ENCODE results near the gene PTH1R. TPM values are rescaled to one million over a fixed set of nuclear protein-coding genes. Genes with fewer than 3 reads are reported as not detected.

Gene PTH1R
- total RNA-seq, 1 experiment from 2014 or later, result 0.32 TPM

GRCh38 chr3:46913644-46914043, 36.1 kb downstream of the PTH1R start:
- H3K4me2 ChIP-seq (ENCODE audit: low read length), result no peak overlapping the region
- no peak for ATAC-seq
- intact Hi-C loops (cut with micrococcal nuclease), result no loop called here
- H3K9me3 ChIP-seq (ENCODE audit: control insufficient read depth in 1 of 2, insufficient read depth in 1 of 2, low read depth in 1 of 2, low read length in 2 of 2), result no peaks in the 10 kb centered on the region
- H3K4me1 ChIP-seq (ENCODE audit: control insufficient read depth in 1 of 2, insufficient read depth in 2 of 2, low read length in 2 of 2), result peaks cover 3 to 17% of the 10 kb centered on the region in 2 experiments; a peak in 3 of 4 replicates
- no peaks in the 10 kb centered on the region for H3K9me2 ChIP-seq (ENCODE audit: insufficient read depth)
- TF ChIP-seq CEBPB (IDR thresholded peaks at IDR 0.05; ENCODE audit: low read depth) (no peak), RAD21 (IDR thresholded peaks at IDR 0.05; ENCODE audit: low read depth) (no peak), TCF7L2 (IDR thresholded peaks at IDR 0.05; ENCODE audit: borderline replicate concordance, extremely low read depth, insufficient read depth, insufficient read length) (no peak), SRF (IDR thresholded peaks at IDR 0.05; ENCODE audit: low read depth) (no peak), FOSL1 (IDR thresholded peaks at IDR 0.05; ENCODE audit: low read depth) (no peak), ZFX (IDR thresholded peaks at IDR 0.05) (no peak), EZH2 (IDR thresholded peaks at IDR 0.05) (no peak), ZNF274 (IDR thresholded peaks at IDR 0.05; ENCODE audit: low read depth, low read length) (no peak), MAX (IDR thresholded peaks at IDR 0.05) (no peak), EZH2phosphoT487 (IDR thresholded peaks at IDR 0.05; ENCODE audit: borderline replicate concordance) (no peak), SIN3A (IDR thresholded peaks at IDR 0.05; ENCODE audit: low read depth) (no peak), EGR1 (IDR thresholded peaks at IDR 0.05; ENCODE audit: low read depth) (no peak)
- H3K9ac ChIP-seq (ENCODE audit: low read length), result no peak overlapping the region
- H4K20me1 ChIP-seq (ENCODE audit: insufficient read depth), result no peaks in the 10 kb centered on the region
- no peak overlapping the region for H3K27ac ChIP-seq (ENCODE audit: low read depth, low read length)
- no peaks in the 10 kb centered on the region for H3K27me3 ChIP-seq (ENCODE audit: insufficient read depth, low read length)
- no peak overlapping the region for H3K4me3 ChIP-seq (replicated peaks in 1 of 2; ENCODE audit: low read depth in 1 of 2, low read length in 2 of 2)
- ChIA-PET RAD21 (ENCODE audit: low non-redundant PET in 1 of 2, low total read pairs in 2 of 2, uncharacterized antibody in 2 of 2, unreplicated experiment in 2 of 2) (no interaction called here), POLR2A (no interaction called here), CTCF (interaction anchor here (0.7 to 1.5 kb wide), 4 partner anchors 10 to 284 kb away, joined by 3 to 4 read pairs (median 4); no protein-coding TSS in a partner anchor)
- no peak for DNase-seq (ENCODE audit: low read depth, low spot score)
- no TSS peak for BruUV-seq (replicated peaks)
- H3K79me2 ChIP-seq (ENCODE audit: insufficient read depth, low read length), result no peaks in the 10 kb centered on the region
- H3K36me3 ChIP-seq (ENCODE audit: control insufficient read depth in 1 of 2, insufficient read depth in 2 of 2, low read length in 2 of 2), result peaks cover 2 to 14% of the 10 kb centered on the region in 2 experiments; a peak in 2 of 4 replicates
- H2AFZ ChIP-seq (ENCODE audit: low read depth, low read length, poor library complexity, severe bottlenecking), result no peak overlapping the region

GRCh38 chr3:46914849-46915248, 37.3 kb downstream of the PTH1R start:
- DNase-seq (ENCODE audit: low read depth, low spot score) (no peak), ATAC-seq (no peak)
- ChIA-PET CTCF (interaction anchor here (1.2 kb wide), 1 partner anchor 9 kb away, joined by 4 read pairs; no protein-coding TSS in a partner anchor), RAD21 (ENCODE audit: low non-redundant PET in 1 of 2, low total read pairs in 2 of 2, uncharacterized antibody in 2 of 2, unreplicated experiment in 2 of 2) (interaction anchor here in 1 of 2 experiments (0.7 kb wide), 1 partner anchor 77 kb away, joined by 3 read pairs; no protein-coding TSS in a partner anchor), POLR2A (no interaction called here)
- H3K9me3 ChIP-seq (ENCODE audit: control insufficient read depth in 1 of 2, insufficient read depth in 1 of 2, low read depth in 1 of 2, low read length in 2 of 2), result no peaks in the 10 kb centered on the region
- H3K4me2 ChIP-seq (ENCODE audit: low read length), result no peak overlapping the region
- peaks cover 3 to 9% of the 10 kb centered on the region in 2 experiments; a peak in 2 of 4 replicates for H3K4me1 ChIP-seq (ENCODE audit: control insufficient read depth in 1 of 2, insufficient read depth in 2 of 2, low read length in 2 of 2)
- no peaks in the 10 kb centered on the region for H3K27me3 ChIP-seq (ENCODE audit: insufficient read depth, low read length)
- H3K9ac ChIP-seq (ENCODE audit: low read length), result no peak overlapping the region
- no peaks in the 10 kb centered on the region for H3K79me2 ChIP-seq (ENCODE audit: insufficient read depth, low read length)
- BruUV-seq (replicated peaks), result no TSS peak
- H3K36me3 ChIP-seq (ENCODE audit: control insufficient read depth in 1 of 2, insufficient read depth in 2 of 2, low read length in 2 of 2), result peaks cover 4 to 24% of the 10 kb centered on the region in 2 experiments; a peak in 3 of 4 replicates
- no peak overlapping the region for H2AFZ ChIP-seq (ENCODE audit: low read depth, low read length, poor library complexity, severe bottlenecking)
- H4K20me1 ChIP-seq (ENCODE audit: insufficient read depth), result no peaks in the 10 kb centered on the region
- no peaks in the 10 kb centered on the region for H3K9me2 ChIP-seq (ENCODE audit: insufficient read depth)
- intact Hi-C loops (cut with micrococcal nuclease), result no loop called here
- no peak overlapping the region for H3K27ac ChIP-seq (ENCODE audit: low read depth, low read length)
- no peak overlapping the region for H3K4me3 ChIP-seq (replicated peaks in 1 of 2; ENCODE audit: low read depth in 1 of 2, low read length in 2 of 2)
- TF ChIP-seq POLR2AphosphoS5 (IDR thresholded peaks at IDR 0.05; ENCODE audit: low read depth, low read length), result no peak
- no peak for TF ChIP-seq CTCF (IDR thresholded peaks at IDR 0.05 in 2 of 3, conservative IDR thresholded peaks at IDR 0.05 in 1 of 3; ENCODE audit: borderline replicate concordance in 1 of 3, insufficient read depth in 1 of 3, low read depth in 2 of 3, low read length in 2 of 3)
- no peak for TF ChIP-seq ZBTB33 (IDR thresholded peaks at IDR 0.05; ENCODE audit: extremely low read depth, insufficient replicate concordance, low read length)
- no peak for TF ChIP-seq EZH2phosphoT487 (IDR thresholded peaks at IDR 0.05; ENCODE audit: borderline replicate concordance)
- no peak for TF ChIP-seq SIN3A (IDR thresholded peaks at IDR 0.05; ENCODE audit: low read depth)
- no peak for TF ChIP-seq YY1 (IDR thresholded peaks at IDR 0.05; ENCODE audit: extremely low read depth, insufficient replicate concordance, low read depth, low read length)
- no peak for TF ChIP-seq EZH2 (IDR thresholded peaks at IDR 0.05)
- no peak for TF ChIP-seq SP1 (IDR thresholded peaks at IDR 0.05; ENCODE audit: low read depth)
- TF ChIP-seq MAX (IDR thresholded peaks at IDR 0.05), result no peak

Measured in HCT116 (cell line).